K562 (cell line): ENCODE measurements around the gene GNB5. TPM values are rescaled to one million over a fixed set of nuclear protein-coding genes. Genes with fewer than 3 reads are reported as not detected.
A peak's percentile ranks its signal among the peaks of the same experiment; 100 is the strongest.

Experiments used
- ATAC-seq: fragments of 200-7000 bp; cut with Tn5 transposase; 3 replicates; pipeline ENCODE4 v1.9.1; 2020; ENCODE audit warnings: moderate library complexity
- BruUV-seq: library from RNA; stranded (reverse); fragments of 400-500 nt; replicated peaks from 2 replicates; lab custom pipeline; 2021; lab: Mats Ljungman, UMichigan
- CTCF ChIA-PET: fragments of 300-600 bp; formaldehyde crosslinking; extraction: SDS; loops from one replicate; lab custom pipeline; 2021; ENCODE audit warnings: low intra/inter-chr PET ratio; lab: Yijun Ruan, JAX
- POLR2A ChIA-PET: fragments of 300-600, 350-650 bp; sonication (Branson Sonifier 250); formaldehyde crosslinking; extraction: SDS; loops from one replicate; lab custom pipeline; 2021; ENCODE audit warnings: antibody characterized with exemption, inconsistent platforms; lab: Yijun Ruan, JAX
- DNase-seq, 4 experiments: peaks; one replicate each; pipeline versions ENCODE4 v3.0.0 to v3.0.0-alpha.2; 2011 to 2018; ENCODE audit warnings: low spot score in 3 of 4, mixed read lengths in 3 of 4; ENCODE audit errors: extremely low read depth in 1 of 4
- FAIRE-seq: peaks from 2 replicates; lab custom pipeline; 2011; peaks lifted over from hg19 to GRCh38; lab: Jason Lieb, UNC
- H2AFZ ChIP-seq: 2 replicates; pipeline ENCODE4 v1.6.0; 2011; ENCODE audit warnings: low read depth, low read length, control low read depth, inconsistent platforms
- H3K27ac ChIP-seq: fragments of 200-600 bp; 3 replicates; pipeline ENCODE4 v1.8.0; 2011; ENCODE audit warnings: low read depth, mild to moderate bottlenecking, control low read depth, inconsistent platforms, low read length, moderate library complexity, mixed read lengths; ENCODE audit errors: extremely low read depth
- H3K27me3 ChIP-seq, 2 experiments: fragments of 300-600 bp in 1 of 2; 2 replicates in 1 of 2; 3 replicates in 1 of 2; pipeline versions ENCODE4 v1.6.0 to v1.8.0; 2011; ENCODE audit warnings: inconsistent platforms in 2 of 2, low read length in 2 of 2, mild to moderate bottlenecking in 1 of 2, mixed read lengths in 1 of 2, moderate library complexity in 1 of 2; ENCODE audit not compliant: control insufficient read depth in 2 of 2, insufficient read depth in 2 of 2
- H3K36me3 ChIP-seq: fragments of 300-600 bp; 3 replicates; pipeline ENCODE4 v1.8.0; 2011; ENCODE audit warnings: mild to moderate bottlenecking, low read length, inconsistent platforms; ENCODE audit not compliant: control insufficient read depth, insufficient read depth
- H3K4me1 ChIP-seq, 2 experiments: fragments of 200-600 bp in 1 of 2; replicated peaks in 1 of 2; 2 replicates in 1 of 2; 3 replicates in 1 of 2; pipeline versions ENCODE4 v1.5.1 to v1.8.0; 2011; ENCODE audit warnings: inconsistent platforms in 2 of 2, low read length in 2 of 2, mild to moderate bottlenecking in 1 of 2, mixed read lengths in 1 of 2, moderate library complexity in 1 of 2; ENCODE audit not compliant: control insufficient read depth in 2 of 2, insufficient read depth in 2 of 2
- H3K4me2 ChIP-seq: 2 replicates; pipeline ENCODE4 v1.6.1; 2011; ENCODE audit warnings: low read length, control low read depth, inconsistent platforms, mixed read lengths; ENCODE audit not compliant: insufficient read depth
- H3K4me3 ChIP-seq: fragments of 200-600 bp; sonication (generic), shearing (Covaris generic); 2 replicates; pipeline ENCODE4 v1.5.1; 2016; ENCODE audit warnings: control low read depth, inconsistent platforms
- H3K79me2 ChIP-seq: fragments of 200-600 bp; 3 replicates; pipeline ENCODE4 v1.8.0; 2011; ENCODE audit warnings: low read length, inconsistent platforms; ENCODE audit not compliant: control insufficient read depth, insufficient read depth
- H3K9ac ChIP-seq, 2 experiments: 2 replicates each; pipeline versions ENCODE4 v1.6.0 to v1.6.1; 2011; ENCODE audit warnings: low read depth in 2 of 2, low read length in 2 of 2, control low read depth in 1 of 2, inconsistent platforms in 1 of 2, mild to moderate bottlenecking in 1 of 2, mixed read lengths in 1 of 2; ENCODE audit not compliant: insufficient read depth in 1 of 2
- H3K9me1 ChIP-seq: one replicate; pipeline ENCODE4 v1.6.0; 2011; ENCODE audit warnings: inconsistent platforms, mild to moderate bottlenecking, low read length, moderate library complexity; ENCODE audit not compliant: control insufficient read depth, insufficient read depth
- H3K9me3 ChIP-seq: replicated peaks from 2 replicates; pipeline ENCODE4 v1.5.1; 2011; ENCODE audit warnings: low read depth, low read length, inconsistent platforms; ENCODE audit not compliant: control insufficient read depth, insufficient read depth
- H4K20me1 ChIP-seq: replicated peaks from 2 replicates; pipeline ENCODE4 v1.6.1; 2011; ENCODE audit warnings: low read length, inconsistent platforms, mixed read lengths; ENCODE audit not compliant: control insufficient read depth, insufficient read depth
- ADNP ChIP-seq: fragments of 200-800 bp; sonication (Bioruptor generic); IDR thresholded peaks from 2 replicates; pipeline ENCODE4 v1.6.1; 2016; ENCODE audit warnings: missing genetic modification characterization, missing compliant biosample characterization
- FOSL1 ChIP-seq: fragments of 200-800 bp; sonication (Bioruptor generic); conservative IDR thresholded peaks from 2 replicates; pipeline ENCODE4 v1.6.1; 2016; ENCODE audit warnings: missing genetic modification characterization, missing compliant biosample characterization
- ILF3 ChIP-seq: fragments of 450-650 bp; IDR thresholded peaks from 2 replicates; pipeline ENCODE4 v1.6.1; 2018; ENCODE audit warnings: antibody characterized with exemption, mild to moderate bottlenecking, moderate library complexity, borderline replicate concordance
- NBN ChIP-seq: fragments of 450-650 bp; IDR thresholded peaks from 2 replicates; pipeline ENCODE4 v1.6.1; 2016; ENCODE audit warnings: low read depth, mild to moderate bottlenecking
- POLR2A ChIP-seq: fragments of 450-650 bp; conservative IDR thresholded peaks from 2 replicates; pipeline ENCODE4 v1.6.1; 2016
- POLR2AphosphoS2 ChIP-seq: IDR thresholded peaks from 2 replicates; pipeline ENCODE4 v1.6.1; 2012; ENCODE audit warnings: low read length, improper control_type of control experiment
- SAP30 ChIP-seq: fragments of 200-600 bp; sonication (generic); IDR thresholded peaks from 2 replicates; pipeline ENCODE4 v1.6.1; 2012; ENCODE audit warnings: borderline replicate concordance, low read depth, mild to moderate bottlenecking, moderate library complexity, low read length, control low read depth, inconsistent platforms; ENCODE audit not compliant: insufficient read depth, poor library complexity, severe bottlenecking
- SMAD1 ChIP-seq: fragments of 150-350 bp; IDR thresholded peaks from 2 replicates; pipeline ENCODE4 v1.6.1; 2014; ENCODE audit warnings: low read length, low read depth; ENCODE audit not compliant: partially characterized antibody
- SUPT5H ChIP-seq: fragments of 450-650 bp; IDR thresholded peaks from 2 replicates; pipeline ENCODE4 v1.6.1; 2016
- TAF9B ChIP-seq: fragments of 450-650 bp; IDR thresholded peaks from 2 replicates; pipeline ENCODE4 v1.6.1; 2018; ENCODE audit warnings: mild to moderate bottlenecking; ENCODE audit not compliant: partially characterized antibody
- ZKSCAN3 ChIP-seq: fragments of 250-450 bp; sonication (Bioruptor Pico); IDR thresholded peaks from 2 replicates; pipeline ENCODE4 v1.4.0; 2020
- ZNF586 ChIP-seq: fragments of 450-650 bp; formaldehyde crosslinking; conservative IDR thresholded peaks from 2 replicates; pipeline ENCODE4 v1.4.0; 2020; ENCODE audit warnings: mild to moderate bottlenecking, moderate library complexity
- WGBS: fragments of 100-300 bp; shearing (Covaris generic); methylation state at CpG from one replicate; pipeline ENCODE4 v1.1.6; 2016; ENCODE audit warnings: low coverage, mixed read lengths; ENCODE audit not compliant: insufficient coverage; ENCODE audit errors: missing lambda C conversion rate; 5-methylcytosine and 5-hydroxymethylcytosine counted together
- in situ Hi-C: fragments of 300-500 bp; cut with MboI; formaldehyde crosslinking; loops from 4 replicates; pipeline ENCODE4 v1.15.0; 2018; ENCODE audit warnings: inconsistent platforms, mixed read lengths
- intact Hi-C: fragments of 100-400 bp; cut with micrococcal nuclease; formaldehyde crosslinking; loops from 2 replicates; pipeline ENCODE4 v1.14.2; 2022
- polyA plus RNA-seq, 8 experiments: library from polyadenylated mRNA; depleted of rRNA in 4 of 8; stranded (reverse) in 5 of 8; unstranded in 3 of 8; fragments of >200 nt; fragmentation: Nextera tagmentation in 2 of 8; fragmentation: Illumina TruSeq in 1 of 8; extraction: Ambion mirVana in 2 of 8; extraction: Trizol in 1 of 8; gene quantifications; 2 replicates each; pipeline versions ENCODE4 v1.2.1 to v1.2.3, GENCODE V29; 2011 to 2014; ENCODE audit warnings: inconsistent platforms in 1 of 8, missing spikeins in 1 of 8
- total RNA-seq, 7 experiments: library from RNA; depleted of rRNA in 6 of 7; stranded (reverse); fragments of >200 nt in 6 of 7; fragmentation: Illumina TruSeq in 2 of 7; extraction: Trizol in 2 of 7; gene quantifications; 2 replicates each; pipeline versions ENCODE4 v1.2.1 to v1.2.3, GENCODE V29; 2011 to 2021; ENCODE audit warnings: low replicate concordance in 1 of 7
- TF ChIP-seq, protein P1 (sequence below): fragments of 250-450 bp; sonication (Bioruptor Pico); IDR thresholded peaks from 2 replicates; pipeline ENCODE4 v1.4.0; 2020; ENCODE audit warnings: borderline replicate concordance
- TF ChIP-seq, protein P2 (sequence below): sonication (generic); formaldehyde crosslinking; IDR thresholded peaks from 2 replicates; pipeline ENCODE4 v1.8.1; 2023; ENCODE audit warnings: mild to moderate bottlenecking, missing genetic modification reagents
- TF ChIP-seq, protein P3 (sequence below): IDR thresholded peaks from 3 replicates; pipeline ENCODE4 v1.6.1; 2011; ENCODE audit warnings: borderline replicate concordance, mild to moderate bottlenecking, moderate library complexity; ENCODE audit not compliant: insufficient read length; ENCODE audit errors: extremely low read depth

The GNB5 gene
- total and polyA plus RNA-seq, 9 of the 15 experiments (the other 6 are each of a cell fraction or from before 2014, with no cell fraction given) = 0.11 to 2.1 (median 0.77) TPM

DNA sequence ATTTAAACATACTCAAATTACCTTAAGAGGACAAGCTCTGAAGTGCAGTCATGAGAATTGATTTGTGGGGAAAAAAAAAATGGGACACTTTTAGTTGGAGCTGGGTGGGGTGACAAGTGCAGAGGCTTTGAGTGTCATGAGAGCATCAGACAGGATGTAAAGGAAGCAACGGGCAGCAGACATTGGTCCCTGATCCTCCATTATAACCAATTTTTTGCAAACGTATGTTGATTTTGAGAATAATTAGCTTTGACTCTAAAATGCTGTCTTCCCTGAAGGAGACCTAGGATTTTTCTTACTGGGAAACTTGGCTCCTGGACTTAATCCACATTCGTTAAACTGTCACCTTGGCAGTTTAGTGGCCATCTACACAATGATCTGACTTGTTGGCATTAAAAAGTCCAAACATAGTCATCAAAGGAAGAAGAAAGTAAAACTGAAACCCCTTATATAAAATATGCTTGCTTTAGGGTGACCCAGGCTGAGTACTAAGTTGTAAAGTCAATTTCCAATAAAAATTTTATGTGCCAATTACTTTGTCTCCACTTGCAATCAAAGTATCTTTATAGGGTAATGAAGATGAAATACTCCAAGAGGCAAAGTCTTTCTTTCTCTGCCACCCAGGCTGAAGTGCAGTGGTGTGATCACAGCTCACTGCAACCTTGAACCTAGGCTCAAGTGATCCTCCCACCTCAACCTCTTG is 124.2 kb downstream of the GNB5 start:
- peaks cover 30% of the 10 kb centered on the region; the same call in 2 of the 3 replicates for H3K36me3 ChIP-seq
- no peaks in the 10 kb centered on the region for H3K79me2 ChIP-seq
- no peaks in the 10 kb centered on the region for H3K9me3 ChIP-seq
- WGBS = 41% methylated on average over 3 of the region's 3 CpGs
- no TSS peak for BruUV-seq
- peaks cover 2 to 9% of the 10 kb centered on the region in 2 experiments; a peak in 2 of 5 replicates for H3K27me3 ChIP-seq
- POLR2A ChIA-PET = interaction anchor here (0.7 to 1.5 kb wide), 8 partner anchors 8 to 98 kb away, joined by 3 to 5 read pairs (median 4); partner anchors contain the start of gene LEO1
- H3K4me2 ChIP-seq = no peak overlapping the region
- 0 out of 3 replicates have a peak, but pooled peaks have one; percentile 17 for ATAC-seq
- no peak overlapping the region for H3K9ac ChIP-seq
- H3K4me1 ChIP-seq = no peaks in the 10 kb centered on the region
- no peak for FAIRE-seq
- no peak for DNase-seq
- no peak overlapping the region for H3K27ac ChIP-seq
- in situ Hi-C loops (no loop called here), intact Hi-C loops (no loop called here)
- no peak overlapping the region for H3K4me3 ChIP-seq
- H3K9me1 ChIP-seq = no peaks in the 10 kb centered on the region
- CTCF ChIA-PET = no interaction called here
- no peak overlapping the region for H2AFZ ChIP-seq
- H4K20me1 ChIP-seq = no peaks in the 10 kb centered on the region
- peak; percentile 69; the same call in 1 of the 2 replicates for TF ChIP-seq POLR2AphosphoS2
- TF ChIP-seq, protein P1, sequence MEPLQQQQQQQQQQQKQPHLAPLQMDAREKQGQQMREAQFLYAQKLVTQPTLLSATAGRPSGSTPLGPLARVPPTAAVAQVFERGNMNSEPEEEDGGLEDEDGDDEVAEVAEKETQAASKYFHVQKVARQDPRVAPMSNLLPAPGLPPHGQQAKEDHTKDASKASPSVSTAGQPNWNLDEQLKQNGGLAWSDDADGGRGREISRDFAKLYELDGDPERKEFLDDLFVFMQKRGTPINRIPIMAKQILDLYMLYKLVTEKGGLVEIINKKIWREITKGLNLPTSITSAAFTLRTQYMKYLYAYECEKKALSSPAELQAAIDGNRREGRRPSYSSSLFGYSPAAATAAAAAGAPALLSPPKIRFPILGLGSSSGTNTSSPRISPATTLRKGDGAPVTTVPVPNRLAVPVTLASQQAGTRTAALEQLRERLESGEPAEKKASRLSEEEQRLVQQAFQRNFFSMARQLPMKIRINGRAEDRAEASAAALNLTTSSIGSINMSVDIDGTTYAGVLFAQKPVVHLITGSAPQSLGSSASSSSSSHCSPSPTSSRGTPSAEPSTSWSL (CRISPR knock-in tag) = no peak
- 0 out of 2 replicates have a peak, but pooled peaks have one; percentile 42 for TF ChIP-seq SUPT5H
- TF ChIP-seq FOSL1 (tag) = no peak
- 0 out of 2 replicates have a peak, but pooled peaks have one; percentile 19 for TF ChIP-seq POLR2A
- TF ChIP-seq ZKSCAN3 = no peak
- TF ChIP-seq ZNF586 (CRISPR knock-in tag) = no peak
- TF ChIP-seq TAF9B = no peak
- no peak for TF ChIP-seq ADNP (tag)
- TF ChIP-seq, protein P2, sequence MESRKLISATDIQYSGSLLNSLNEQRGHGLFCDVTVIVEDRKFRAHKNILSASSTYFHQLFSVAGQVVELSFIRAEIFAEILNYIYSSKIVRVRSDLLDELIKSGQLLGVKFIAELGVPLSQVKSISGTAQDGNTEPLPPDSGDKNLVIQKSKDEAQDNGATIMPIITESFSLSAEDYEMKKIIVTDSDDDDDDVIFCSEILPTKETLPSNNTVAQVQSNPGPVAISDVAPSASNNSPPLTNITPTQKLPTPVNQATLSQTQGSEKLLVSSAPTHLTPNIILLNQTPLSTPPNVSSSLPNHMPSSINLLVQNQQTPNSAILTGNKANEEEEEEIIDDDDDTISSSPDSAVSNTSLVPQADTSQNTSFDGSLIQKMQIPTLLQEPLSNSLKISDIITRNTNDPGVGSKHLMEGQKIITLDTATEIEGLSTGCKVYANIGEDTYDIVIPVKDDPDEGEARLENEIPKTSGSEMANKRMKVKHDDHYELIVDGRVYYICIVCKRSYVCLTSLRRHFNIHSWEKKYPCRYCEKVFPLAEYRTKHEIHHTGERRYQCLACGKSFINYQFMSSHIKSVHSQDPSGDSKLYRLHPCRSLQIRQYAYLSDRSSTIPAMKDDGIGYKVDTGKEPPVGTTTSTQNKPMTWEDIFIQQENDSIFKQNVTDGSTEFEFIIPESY (CRISPR knock-in tag) = no peak
- TF ChIP-seq ILF3 = 0 out of 2 replicates have a peak, but pooled peaks have one; percentile 43
- no peak for TF ChIP-seq NBN
- no peak for TF ChIP-seq SMAD1
- TF ChIP-seq SAP30 = no peak
- TF ChIP-seq, protein P3, sequence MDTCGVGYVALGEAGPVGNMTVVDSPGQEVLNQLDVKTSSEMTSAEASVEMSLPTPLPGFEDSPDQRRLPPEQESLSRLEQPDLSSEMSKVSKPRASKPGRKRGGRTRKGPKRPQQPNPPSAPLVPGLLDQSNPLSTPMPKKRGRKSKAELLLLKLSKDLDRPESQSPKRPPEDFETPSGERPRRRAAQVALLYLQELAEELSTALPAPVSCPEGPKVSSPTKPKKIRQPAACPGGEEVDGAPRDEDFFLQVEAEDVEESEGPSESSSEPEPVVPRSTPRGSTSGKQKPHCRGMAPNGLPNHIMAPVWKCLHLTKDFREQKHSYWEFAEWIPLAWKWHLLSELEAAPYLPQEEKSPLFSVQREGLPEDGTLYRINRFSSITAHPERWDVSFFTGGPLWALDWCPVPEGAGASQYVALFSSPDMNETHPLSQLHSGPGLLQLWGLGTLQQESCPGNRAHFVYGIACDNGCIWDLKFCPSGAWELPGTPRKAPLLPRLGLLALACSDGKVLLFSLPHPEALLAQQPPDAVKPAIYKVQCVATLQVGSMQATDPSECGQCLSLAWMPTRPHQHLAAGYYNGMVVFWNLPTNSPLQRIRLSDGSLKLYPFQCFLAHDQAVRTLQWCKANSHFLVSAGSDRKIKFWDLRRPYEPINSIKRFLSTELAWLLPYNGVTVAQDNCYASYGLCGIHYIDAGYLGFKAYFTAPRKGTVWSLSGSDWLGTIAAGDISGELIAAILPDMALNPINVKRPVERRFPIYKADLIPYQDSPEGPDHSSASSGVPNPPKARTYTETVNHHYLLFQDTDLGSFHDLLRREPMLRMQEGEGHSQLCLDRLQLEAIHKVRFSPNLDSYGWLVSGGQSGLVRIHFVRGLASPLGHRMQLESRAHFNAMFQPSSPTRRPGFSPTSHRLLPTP = no peak
